SH-SY5Y (cell line): ENCODE measurements around the gene SRPX.

Experiments
- GATA2 ChIP-seq: IDR thresholded peaks from 2 replicates; pipeline ENCODE4 v1.6.1; 2011; ENCODE audit warnings: mild to moderate bottlenecking, low read depth, low read length
- GATA3 ChIP-seq: IDR thresholded peaks from 2 replicates; pipeline ENCODE4 v1.6.1; 2011; ENCODE audit warnings: low read depth, mild to moderate bottlenecking, low read length, moderate library complexity

Gene SRPX

GRCh38 chrX:38103857-38104812, 116.5 kb downstream of the SRPX start:
- TF ChIP-seq GATA3 (no peak), GATA2 (no peak)

- TF ChIP-seq GATA3: no peak
- no peak for TF ChIP-seq GATA2
Observed at GRCh38 chrX:38102875-38103274, 117.8 kb downstream of the SRPX start.

GRCh38 chrX:38102240-38102639, 118.4 kb downstream of the SRPX start:
- TF ChIP-seq GATA3 (no peak), GATA2 (no peak)

GRCh38 chrX:38099688-38100087, 121.0 kb downstream of the SRPX start:
- TF ChIP-seq GATA3 (no peak), GATA2 (no peak)
